GM19467 (cell line): Measurements from ENCODE around the gene GSTT2.
"Not testable (repeated sequence)": the region's sequence is repeated elsewhere in the genome, so short reads cannot be mapped to it uniquely, and the experiment has no call there.

ENCODE experiments used
- ATAC-seq: cut with Tn5 transposase; IDR thresholded peaks from one replicate; pipeline ENCODE4 v1.9.1; 2021; ENCODE audit warnings: mild to moderate bottlenecking, moderate library complexity; ENCODE audit not compliant: unreplicated experiment

Gene GSTT2

GRCh38 chr22:23974345-23974744 lies 5.6 kb upstream of the GSTT2 start, which contains the start of gene DDT:
Gene DDT (minus strand): TSS chr22:23974441. CDS start chr22:23974414, 27 bp downstream.
- peak; percentile 89 for ATAC-seq

- ATAC-seq = not testable (repeated sequence)
These were observed 5.0 kb upstream of the GSTT2 start for GRCh38 chr22:23974836-23975352.

GRCh38 chr22:23977304-23977703 lies 2.6 kb upstream of the GSTT2 start:
- not testable (repeated sequence) for ATAC-seq

GRCh38 chr22:23980567-23980966 lies 633 bp downstream of the GSTT2 start:
- not testable (repeated sequence) for ATAC-seq

GRCh38 chr22:23984430-23984829 lies 4.5 kb downstream of the GSTT2 start:
- ATAC-seq = no peak

GRCh38 chr22:23986089-23986488 lies 6.2 kb downstream of the GSTT2 start:
- not testable (repeated sequence) for ATAC-seq

- not testable (repeated sequence) for ATAC-seq
These were observed 6.7 kb downstream of the GSTT2 start for GRCh38 chr22:23986538-23987178.

GRCh38 chr22:23989583-23990244 lies 9.8 kb downstream of the GSTT2 start:
- not testable (repeated sequence) for ATAC-seq

- not testable (repeated sequence) for ATAC-seq
These were observed 13.1 kb downstream of the GSTT2 start for GRCh38 chr22:23993080-23993479.

- ATAC-seq = not testable (repeated sequence)
These were observed 13.7 kb downstream of the GSTT2 start for GRCh38 chr22:23993581-23994177.

- ATAC-seq = no peak
These were observed 17.2 kb downstream of the GSTT2 start for GRCh38 chr22:23997092-23997491.

- ATAC-seq = not testable (repeated sequence)
These were observed 19.8 kb downstream of the GSTT2 start for GRCh38 chr22:23999779-24000178.

- ATAC-seq = no peak
These were observed 21.4 kb downstream of the GSTT2 start for GRCh38 chr22:24001314-24001713.

- no peak for ATAC-seq
These were observed 22.3 kb downstream of the GSTT2 start for GRCh38 chr22:24002272-24002671.

GRCh38 chr22:24002851-24003250 lies 22.9 kb downstream of the GSTT2 start:
- no peak for ATAC-seq

- no peak for ATAC-seq
These were observed 24.0 kb downstream of the GSTT2 start for GRCh38 chr22:24003887-24004286.

GRCh38 chr22:24005201-24005600 lies 25.3 kb downstream of the GSTT2 start, which contains the start of gene GSTT4:
Gene GSTT4 (minus strand): TSS chr22:24005453. CDS start chr22:24005356, 97 bp downstream.
- ATAC-seq = no peak

- ATAC-seq = no peak
These were observed 26.4 kb downstream of the GSTT2 start for GRCh38 chr22:24006207-24006913.

GRCh38 chr22:24006914-24007214 lies 26.9 kb downstream of the GSTT2 start:
- ATAC-seq = no peak

- ATAC-seq = no peak
These were observed 27.5 kb downstream of the GSTT2 start for GRCh38 chr22:24007253-24008021.

GRCh38 chr22:24008022-24008283 lies 28.0 kb downstream of the GSTT2 start:
- no peak for ATAC-seq
